Astrocyte of the cerebellum (primary cell): Measurements from ENCODE around the gene PCDH7.

Experiments
- DNase-seq: peaks from one replicate; pipeline ENCODE4 v3.0.0-alpha.2; 2011; ENCODE audit warnings: low read depth
- H3K4me3 ChIP-seq: 2 replicates; pipeline ENCODE4 v1.5.1; 2011; ENCODE audit warnings: mild to moderate bottlenecking, low read depth, low read length, moderate library complexity
- in situ Hi-C: cut with HindIII; loops from 2 replicates; pipeline ENCODE4 v1.10.0; 2017; ENCODE audit warnings: low sequenced_read_pairs
- TF ChIP-seq, protein P1 (sequence below): IDR thresholded peaks from 2 replicates; pipeline ENCODE4 v1.5.1; 2012; ENCODE audit warnings: low read length, low read depth, moderate library complexity, mild to moderate bottlenecking; ENCODE audit errors: missing control alignments

PCDH7 gene

GRCh38 chr4:30776451-30776850, 56.3 kb downstream of the PCDH7 start:
- in situ Hi-C loops = no loop called here
- TF ChIP-seq, protein P1, sequence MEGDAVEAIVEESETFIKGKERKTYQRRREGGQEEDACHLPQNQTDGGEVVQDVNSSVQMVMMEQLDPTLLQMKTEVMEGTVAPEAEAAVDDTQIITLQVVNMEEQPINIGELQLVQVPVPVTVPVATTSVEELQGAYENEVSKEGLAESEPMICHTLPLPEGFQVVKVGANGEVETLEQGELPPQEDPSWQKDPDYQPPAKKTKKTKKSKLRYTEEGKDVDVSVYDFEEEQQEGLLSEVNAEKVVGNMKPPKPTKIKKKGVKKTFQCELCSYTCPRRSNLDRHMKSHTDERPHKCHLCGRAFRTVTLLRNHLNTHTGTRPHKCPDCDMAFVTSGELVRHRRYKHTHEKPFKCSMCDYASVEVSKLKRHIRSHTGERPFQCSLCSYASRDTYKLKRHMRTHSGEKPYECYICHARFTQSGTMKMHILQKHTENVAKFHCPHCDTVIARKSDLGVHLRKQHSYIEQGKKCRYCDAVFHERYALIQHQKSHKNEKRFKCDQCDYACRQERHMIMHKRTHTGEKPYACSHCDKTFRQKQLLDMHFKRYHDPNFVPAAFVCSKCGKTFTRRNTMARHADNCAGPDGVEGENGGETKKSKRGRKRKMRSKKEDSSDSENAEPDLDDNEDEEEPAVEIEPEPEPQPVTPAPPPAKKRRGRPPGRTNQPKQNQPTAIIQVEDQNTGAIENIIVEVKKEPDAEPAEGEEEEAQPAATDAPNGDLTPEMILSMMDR = no peak
- no peak overlapping the region for H3K4me3 ChIP-seq
- no peak for DNase-seq

GRCh38 chr4:30776921-30777415, 56.8 kb downstream of the PCDH7 start:
- TF ChIP-seq, protein P1 = no peak
- in situ Hi-C loops = no loop called here
- H3K4me3 ChIP-seq = no peak overlapping the region
- no peak for DNase-seq
